Measurements from ENCODE around the gene SLC9A5.

SLC9A5 gene

GRCh38 chr16:67248401-67249177 lies at the start of gene SLC9A5:
Gene SLC9A5, plus strand, starts transcription at chr16:67248979. Its CDS starts 36 bp downstream, at chr16:67249015.
- DNase-seq (ENCODE audit: extremely low read depth in 1 of 2, low read depth in 1 of 2), result no peak

- no peak for DNase-seq (ENCODE audit: extremely low read depth in 1 of 2, low read depth in 1 of 2)
Measured at GRCh38 chr16:67199011-67199807, 49.6 kb upstream of the SLC9A5 start, which contains the start of gene ELMO3. Gene ELMO3, plus strand, starts transcription at chr16:67199131. Its CDS starts 196 bp downstream, at chr16:67199327.

- DNase-seq (ENCODE audit: extremely low read depth in 1 of 2, low read depth in 1 of 2), result no peak
Measured at GRCh38 chr16:67199808-67200198, 49.0 kb upstream of the SLC9A5 start.

GRCh38 chr16:67200491-67200890 lies 48.3 kb upstream of the SLC9A5 start:
- DNase-seq (ENCODE audit: extremely low read depth in 1 of 2, low read depth in 1 of 2), result no peak

GRCh38 chr16:67201411-67202345 lies 47.1 kb upstream of the SLC9A5 start:
- no peak for DNase-seq (ENCODE audit: extremely low read depth in 1 of 2, low read depth in 1 of 2)

GRCh38 chr16:67202426-67202825 lies 46.4 kb upstream of the SLC9A5 start:
- no peak for DNase-seq (ENCODE audit: extremely low read depth in 1 of 2, low read depth in 1 of 2)

GRCh38 chr16:67202956-67203493 lies 45.8 kb upstream of the SLC9A5 start:
- DNase-seq (ENCODE audit: extremely low read depth in 1 of 2, low read depth in 1 of 2), result no peak

GRCh38 chr16:67204076-67204475 lies 44.7 kb upstream of the SLC9A5 start:
- no peak for DNase-seq (ENCODE audit: extremely low read depth in 1 of 2, low read depth in 1 of 2)

- no peak for DNase-seq (ENCODE audit: extremely low read depth in 1 of 2, low read depth in 1 of 2)
Measured at GRCh38 chr16:67206129-67206837, 42.5 kb upstream of the SLC9A5 start.

- DNase-seq (ENCODE audit: extremely low read depth in 1 of 2, low read depth in 1 of 2), result no peak
Measured at GRCh38 chr16:67206838-67207248, 41.9 kb upstream of the SLC9A5 start.

- no peak for DNase-seq (ENCODE audit: extremely low read depth in 1 of 2, low read depth in 1 of 2)
Measured at GRCh38 chr16:67207249-67208091, 41.3 kb upstream of the SLC9A5 start.

GRCh38 chr16:67208154-67208896 lies 40.5 kb upstream of the SLC9A5 start:
- no peak for DNase-seq (ENCODE audit: extremely low read depth in 1 of 2, low read depth in 1 of 2)

GRCh38 chr16:67209565-67209964 lies 39.2 kb upstream of the SLC9A5 start:
- DNase-seq (ENCODE audit: extremely low read depth in 1 of 2, low read depth in 1 of 2), result no peak

- no peak for DNase-seq (ENCODE audit: extremely low read depth in 1 of 2, low read depth in 1 of 2)
Measured at GRCh38 chr16:67210069-67210937, 38.5 kb upstream of the SLC9A5 start.

GRCh38 chr16:67211674-67212073 lies 37.1 kb upstream of the SLC9A5 start:
- no peak for DNase-seq (ENCODE audit: extremely low read depth in 1 of 2, low read depth in 1 of 2)

- no peak for DNase-seq (ENCODE audit: extremely low read depth in 1 of 2, low read depth in 1 of 2)
Measured at GRCh38 chr16:67212766-67213165, 36.0 kb upstream of the SLC9A5 start.

- no peak for DNase-seq (ENCODE audit: extremely low read depth in 1 of 2, low read depth in 1 of 2)
Measured at GRCh38 chr16:67213197-67214019, 35.4 kb upstream of the SLC9A5 start.

Data from activated CD8-positive, alpha-beta memory T cell treated with anti-CD3 and anti-CD28 coated beads for 1 hour (primary cell).